GM21526 (cell line): ENCODE data around the gene RCAN2.
A peak's percentile ranks its signal among the peaks of the same experiment; 100 is the strongest.

Source experiments
- ATAC-seq: cut with Tn5 transposase; IDR thresholded peaks from one replicate; pipeline ENCODE4 v1.9.1; 2021; ENCODE audit warnings: moderate library complexity; ENCODE audit not compliant: unreplicated experiment, low FRiP score

Gene RCAN2

GRCh38 chr6:46233129-46233528 is 258.1 kb downstream of the RCAN2 start:
- ATAC-seq, result no peak

- ATAC-seq, result no peak
These were observed 269.0 kb downstream of the RCAN2 start for GRCh38 chr6:46222286-46222685.

- ATAC-seq, result peak; percentile 69
These were observed 269.9 kb downstream of the RCAN2 start for GRCh38 chr6:46221222-46221793.

- peak; percentile 60 for ATAC-seq
These were observed 270.7 kb downstream of the RCAN2 start for GRCh38 chr6:46220352-46221221.

GRCh38 chr6:46219661-46220060 is 271.6 kb downstream of the RCAN2 start:
- no peak for ATAC-seq

- ATAC-seq, result no peak
These were observed 272.8 kb downstream of the RCAN2 start for GRCh38 chr6:46218457-46218856.

- ATAC-seq, result peak; percentile 52
These were observed 273.5 kb downstream of the RCAN2 start for GRCh38 chr6:46217671-46218131.

- ATAC-seq, result no peak
These were observed 274.4 kb downstream of the RCAN2 start for GRCh38 chr6:46216879-46217278.

- no peak for ATAC-seq
These were observed 275.5 kb downstream of the RCAN2 start for GRCh38 chr6:46215777-46216176.

GRCh38 chr6:46215213-46215612 is 276.0 kb downstream of the RCAN2 start:
- ATAC-seq, result no peak

GRCh38 chr6:46211917-46212316 is 279.3 kb downstream of the RCAN2 start:
- ATAC-seq, result no peak

- no peak for ATAC-seq
These were observed 281.0 kb downstream of the RCAN2 start for GRCh38 chr6:46210294-46210693.

- no peak for ATAC-seq
These were observed 282.9 kb downstream of the RCAN2 start for GRCh38 chr6:46208303-46208702.

- ATAC-seq, result no peak
These were observed 284.1 kb downstream of the RCAN2 start for GRCh38 chr6:46207174-46207573.

GRCh38 chr6:46204880-46205650 is 286.2 kb downstream of the RCAN2 start:
- ATAC-seq, result no peak

- ATAC-seq, result no peak
These were observed 287.7 kb downstream of the RCAN2 start for GRCh38 chr6:46203391-46204177.

- no peak for ATAC-seq
These were observed 289.5 kb downstream of the RCAN2 start for GRCh38 chr6:46201702-46202101.

- ATAC-seq, result no peak
These were observed 291.9 kb downstream of the RCAN2 start for GRCh38 chr6:46199387-46199786.

GRCh38 chr6:46191961-46192360 is 299.3 kb downstream of the RCAN2 start:
- no peak for ATAC-seq

GRCh38 chr6:46190889-46191288 is 300.4 kb downstream of the RCAN2 start:
- ATAC-seq, result no peak
